A673 (cell line): ENCODE measurements around the gene SLC38A3.

Experiments used
- EZH2 ChIP-seq: fragments of 200-600 bp; sonication (generic); IDR thresholded peaks from 2 replicates; pipeline ENCODE4 v1.6.1; 2017; ENCODE audit warnings: borderline replicate concordance, low read depth, mild to moderate bottlenecking, mixed read lengths, antibody characterized with exemption, low read length; ENCODE audit not compliant: poor library complexity, severe bottlenecking
- TF ChIP-seq, protein P1 (sequence below): fragments of 300-800, 200-600 bp; sonication (generic); conservative IDR thresholded peaks from 2 replicates; pipeline ENCODE4 v1.5.1; 2017; ENCODE audit warnings: low read depth, mild to moderate bottlenecking, antibody characterized with exemption, low read length, moderate library complexity, mixed read lengths

- TF ChIP-seq, protein P1, sequence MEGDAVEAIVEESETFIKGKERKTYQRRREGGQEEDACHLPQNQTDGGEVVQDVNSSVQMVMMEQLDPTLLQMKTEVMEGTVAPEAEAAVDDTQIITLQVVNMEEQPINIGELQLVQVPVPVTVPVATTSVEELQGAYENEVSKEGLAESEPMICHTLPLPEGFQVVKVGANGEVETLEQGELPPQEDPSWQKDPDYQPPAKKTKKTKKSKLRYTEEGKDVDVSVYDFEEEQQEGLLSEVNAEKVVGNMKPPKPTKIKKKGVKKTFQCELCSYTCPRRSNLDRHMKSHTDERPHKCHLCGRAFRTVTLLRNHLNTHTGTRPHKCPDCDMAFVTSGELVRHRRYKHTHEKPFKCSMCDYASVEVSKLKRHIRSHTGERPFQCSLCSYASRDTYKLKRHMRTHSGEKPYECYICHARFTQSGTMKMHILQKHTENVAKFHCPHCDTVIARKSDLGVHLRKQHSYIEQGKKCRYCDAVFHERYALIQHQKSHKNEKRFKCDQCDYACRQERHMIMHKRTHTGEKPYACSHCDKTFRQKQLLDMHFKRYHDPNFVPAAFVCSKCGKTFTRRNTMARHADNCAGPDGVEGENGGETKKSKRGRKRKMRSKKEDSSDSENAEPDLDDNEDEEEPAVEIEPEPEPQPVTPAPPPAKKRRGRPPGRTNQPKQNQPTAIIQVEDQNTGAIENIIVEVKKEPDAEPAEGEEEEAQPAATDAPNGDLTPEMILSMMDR = no peak
- TF ChIP-seq EZH2 = no peak
Measured at GRCh38 chr3:50204804-50205412, at the start of gene SLC38A3.
